HG03460 (cell line): ENCODE data around the gene SUFU.
A peak's percentile ranks its signal among the peaks of the same experiment; 100 is the strongest.
"Not testable (repeated sequence)": the region's sequence is repeated elsewhere in the genome, so short reads cannot be mapped to it uniquely, and the experiment has no call there.

ENCODE experiments used
- ATAC-seq: cut with Tn5 transposase; IDR thresholded peaks from one replicate; pipeline ENCODE4 v1.9.1; 2021; ENCODE audit not compliant: unreplicated experiment

Gene SUFU

GRCh38 chr10:102511583-102512274, 8.0 kb downstream of the SUFU start:
- ATAC-seq, result no peak

GRCh38 chr10:102514487-102515311, 10.9 kb downstream of the SUFU start:
- ATAC-seq, result no peak

- ATAC-seq, result no peak
These were observed 12.0 kb downstream of the SUFU start for GRCh38 chr10:102515724-102516123.

- ATAC-seq, result no peak
These were observed 13.8 kb downstream of the SUFU start for GRCh38 chr10:102517553-102517952.

- no peak for ATAC-seq
These were observed 15.6 kb downstream of the SUFU start for GRCh38 chr10:102519246-102519825.

GRCh38 chr10:102522874-102523249, 19.1 kb downstream of the SUFU start:
- no peak for ATAC-seq

- no peak for ATAC-seq
These were observed 19.7 kb downstream of the SUFU start for GRCh38 chr10:102523250-102524029.

- no peak for ATAC-seq
These were observed 21.0 kb downstream of the SUFU start for GRCh38 chr10:102524746-102525145.

GRCh38 chr10:102527546-102527945, 23.8 kb downstream of the SUFU start:
- no peak for ATAC-seq

- no peak for ATAC-seq
These were observed 30.6 kb downstream of the SUFU start for GRCh38 chr10:102534333-102534732.

- ATAC-seq, result not testable (repeated sequence)
These were observed 31.2 kb downstream of the SUFU start for GRCh38 chr10:102534966-102535365.

- no peak for ATAC-seq
These were observed 31.8 kb downstream of the SUFU start for GRCh38 chr10:102535481-102536147.

- no peak for ATAC-seq
These were observed 33.6 kb downstream of the SUFU start for GRCh38 chr10:102537367-102537766.

GRCh38 chr10:102537948-102538347, 34.2 kb downstream of the SUFU start:
- no peak for ATAC-seq

- ATAC-seq, result no peak
These were observed 35.0 kb downstream of the SUFU start for GRCh38 chr10:102538811-102539210.

- peak; percentile 67 for ATAC-seq
These were observed 36.3 kb downstream of the SUFU start for GRCh38 chr10:102540023-102540422.

GRCh38 chr10:102542800-102543418, 39.1 kb downstream of the SUFU start:
- no peak for ATAC-seq

GRCh38 chr10:102545265-102545871, 41.6 kb downstream of the SUFU start:
- no peak for ATAC-seq

GRCh38 chr10:102545997-102546396, 42.2 kb downstream of the SUFU start:
- ATAC-seq, result no peak
